HG03280 (cell line): ENCODE data around the gene GFER.
"Not testable (repeated sequence)": the region's sequence is repeated elsewhere in the genome, so short reads cannot be mapped to it uniquely, and the experiment has no call there.

Source experiments
- ATAC-seq: cut with Tn5 transposase; IDR thresholded peaks from one replicate; pipeline ENCODE4 v1.9.1; 2021; ENCODE audit warnings: mild to moderate bottlenecking, moderate library complexity; ENCODE audit not compliant: unreplicated experiment

The GFER gene

GRCh38 chr16:1957434-1958142, 26.4 kb upstream of the GFER start:
- not testable (repeated sequence) for ATAC-seq

- not testable (repeated sequence) for ATAC-seq
Observed at GRCh38 chr16:1958143-1958491, 25.9 kb upstream of the GFER start.

- no peak for ATAC-seq
Observed at GRCh38 chr16:1958715-1959268, 25.2 kb upstream of the GFER start.

- peak; percentile 81 for ATAC-seq
Observed at GRCh38 chr16:1959269-1960039, 24.5 kb upstream of the GFER start, which contains the start of gene NDUFB10. Gene NDUFB10, plus strand, starts transcription at chr16:1959538. Its CDS starts 87 bp downstream, at chr16:1959625.

GRCh38 chr16:1960665-1961630, 23.0 kb upstream of the GFER start:
- no peak for ATAC-seq

GRCh38 chr16:1961651-1962067, 22.3 kb upstream of the GFER start:
- no peak for ATAC-seq

- not testable (repeated sequence) for ATAC-seq
Observed at GRCh38 chr16:1962161-1963153, 21.5 kb upstream of the GFER start.

- ATAC-seq, result peak; percentile 10
Observed at GRCh38 chr16:1963806-1964505, 20.0 kb upstream of the GFER start.

GRCh38 chr16:1964506-1965395, 19.2 kb upstream of the GFER start, which contains the start of gene RPS2:
Gene RPS2, minus strand, starts transcription at chr16:1964826. Its CDS starts 201 bp downstream, at chr16:1964625.
- ATAC-seq, result peak; percentile 88

GRCh38 chr16:1965396-1966001, 18.5 kb upstream of the GFER start:
- ATAC-seq, result no peak

GRCh38 chr16:1966460-1966859, 17.5 kb upstream of the GFER start, which contains the start of gene RNF151:
Gene RNF151, plus strand, starts transcription at chr16:1966856. Its CDS starts 26 bp downstream, at chr16:1966882.
- no peak for ATAC-seq

GRCh38 chr16:1968146-1968953, 15.6 kb upstream of the GFER start:
- no peak for ATAC-seq

- ATAC-seq, result peak; percentile 86
Observed at GRCh38 chr16:1971796-1972489, 12.1 kb upstream of the GFER start, which contains the start of gene TBL3. Gene TBL3, plus strand, starts transcription at chr16:1972053. Its CDS starts 112 bp downstream, at chr16:1972165.

- no peak for ATAC-seq
Observed at GRCh38 chr16:1972490-1972877, 11.5 kb upstream of the GFER start.

- no peak for ATAC-seq
Observed at GRCh38 chr16:1973461-1974156, 10.4 kb upstream of the GFER start.
